Measurements from ENCODE around the gene SUMO4.
A peak's percentile ranks its signal among the peaks of the same experiment; 100 is the strongest.

Gene SUMO4

GRCh38 chr6:149431905-149432775 is 32.1 kb downstream of the SUMO4 start:
- TF ChIP-seq CTCF (IDR thresholded peaks at IDR 0.05; ENCODE audit: low read depth, low read length): peak; percentile 92
- peak; percentile 51 for DNase-seq (ENCODE audit: extremely low read depth, low read depth)

GRCh38 chr6:149433405-149433804 is 33.3 kb downstream of the SUMO4 start:
- DNase-seq (ENCODE audit: extremely low read depth, low read depth): no peak
- no peak for TF ChIP-seq CTCF (IDR thresholded peaks at IDR 0.05; ENCODE audit: low read depth, low read length)

GRCh38 chr6:149433881-149434280 is 33.8 kb downstream of the SUMO4 start:
- no peak for TF ChIP-seq CTCF (IDR thresholded peaks at IDR 0.05; ENCODE audit: low read depth, low read length)

GRCh38 chr6:149435919-149436586 is 36.0 kb downstream of the SUMO4 start:
- DNase-seq (ENCODE audit: extremely low read depth, low read depth): no peak
- no peak for TF ChIP-seq CTCF (IDR thresholded peaks at IDR 0.05; ENCODE audit: low read depth, low read length)

More at GRCh38 chr6:149433881-149434280, 33.8 kb downstream of the SUMO4 start:
- no peak for DNase-seq (ENCODE audit: extremely low read depth, low read depth)

- no peak for DNase-seq (ENCODE audit: extremely low read depth, low read depth)
- TF ChIP-seq CTCF (IDR thresholded peaks at IDR 0.05; ENCODE audit: low read depth, low read length): no peak
These were observed 36.6 kb downstream of the SUMO4 start for GRCh38 chr6:149436647-149437046.

- DNase-seq (ENCODE audit: extremely low read depth, low read depth): no peak
- TF ChIP-seq CTCF (IDR thresholded peaks at IDR 0.05; ENCODE audit: low read depth, low read length): no peak
These were observed 37.1 kb downstream of the SUMO4 start for GRCh38 chr6:149437212-149437611.

- TF ChIP-seq CTCF (IDR thresholded peaks at IDR 0.05; ENCODE audit: low read depth, low read length): no peak
- DNase-seq (ENCODE audit: extremely low read depth, low read depth): no peak
These were observed 38.8 kb downstream of the SUMO4 start for GRCh38 chr6:149438855-149439254.

Measured in AG09319 (cell line).